COLO668 (cell line): ENCODE data around the gene KIF5B.
"Not testable (repeated sequence)": the region's sequence is repeated elsewhere in the genome, so short reads cannot be mapped to it uniquely, and the experiment has no call there.

Experiments
- DNase-seq: peaks from one replicate; lab custom pipeline; 2025; ENCODE audit not compliant: unreplicated experiment; lab: John Stamatoyannopoulos, UW

KIF5B gene

DNA sequence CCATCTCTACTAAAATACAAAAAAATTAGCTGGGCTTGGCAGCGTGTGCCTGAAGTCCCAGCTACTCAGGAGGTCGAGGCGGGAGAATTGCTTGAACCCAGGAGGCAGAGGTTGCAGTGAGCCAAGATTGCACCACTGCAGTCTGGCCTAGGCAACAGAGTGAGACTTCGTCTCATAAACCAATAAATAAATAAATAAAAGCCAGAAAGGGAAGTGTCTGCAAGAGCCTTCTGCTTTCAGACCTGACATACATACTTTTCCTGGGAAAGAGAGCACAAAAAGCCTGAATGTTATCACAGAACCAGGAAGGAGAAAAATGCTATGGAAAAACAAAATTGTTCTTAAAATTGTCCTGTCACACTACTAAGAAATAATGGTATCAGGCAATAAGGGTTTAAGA lies 4.1 kb upstream of the KIF5B start:
- DNase-seq: no peak

DNA sequence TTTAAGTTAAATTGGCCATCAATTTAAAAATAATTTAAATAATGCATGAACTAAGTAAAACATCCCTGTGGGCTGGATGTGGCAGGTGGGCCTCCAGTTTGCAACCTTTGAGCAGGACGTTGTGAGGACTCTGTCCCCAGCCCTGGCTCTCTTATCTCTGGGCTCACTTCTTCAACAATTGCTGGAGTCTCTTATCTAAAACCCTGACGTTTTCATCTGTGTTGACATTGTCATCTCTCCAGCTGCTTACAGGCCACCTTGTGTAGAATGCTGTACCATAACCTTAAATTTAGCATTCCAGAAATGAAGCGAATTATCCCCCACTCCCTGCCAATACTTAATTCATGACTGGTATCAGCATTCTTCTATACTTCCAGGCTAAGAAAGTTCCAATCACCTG lies 3.2 kb upstream of the KIF5B start:
- DNase-seq: no peak

DNA sequence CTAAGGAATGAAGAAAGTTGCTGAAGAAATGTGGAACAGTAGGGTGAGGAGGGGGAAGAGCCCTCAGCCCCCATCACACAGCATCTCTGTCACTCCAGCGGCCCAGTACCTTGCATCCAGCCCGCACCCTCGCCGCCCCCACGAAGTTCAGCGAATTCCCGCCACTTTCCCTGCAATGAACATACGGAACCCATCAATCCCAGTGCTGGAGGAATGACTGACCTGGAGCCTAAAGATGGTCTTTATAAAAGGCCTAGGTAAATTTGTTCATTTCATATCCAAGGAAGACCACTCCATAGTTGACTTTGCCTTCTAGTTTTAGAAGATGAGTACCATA lies 779 bp upstream of the KIF5B start:
- no peak for DNase-seq

DNA sequence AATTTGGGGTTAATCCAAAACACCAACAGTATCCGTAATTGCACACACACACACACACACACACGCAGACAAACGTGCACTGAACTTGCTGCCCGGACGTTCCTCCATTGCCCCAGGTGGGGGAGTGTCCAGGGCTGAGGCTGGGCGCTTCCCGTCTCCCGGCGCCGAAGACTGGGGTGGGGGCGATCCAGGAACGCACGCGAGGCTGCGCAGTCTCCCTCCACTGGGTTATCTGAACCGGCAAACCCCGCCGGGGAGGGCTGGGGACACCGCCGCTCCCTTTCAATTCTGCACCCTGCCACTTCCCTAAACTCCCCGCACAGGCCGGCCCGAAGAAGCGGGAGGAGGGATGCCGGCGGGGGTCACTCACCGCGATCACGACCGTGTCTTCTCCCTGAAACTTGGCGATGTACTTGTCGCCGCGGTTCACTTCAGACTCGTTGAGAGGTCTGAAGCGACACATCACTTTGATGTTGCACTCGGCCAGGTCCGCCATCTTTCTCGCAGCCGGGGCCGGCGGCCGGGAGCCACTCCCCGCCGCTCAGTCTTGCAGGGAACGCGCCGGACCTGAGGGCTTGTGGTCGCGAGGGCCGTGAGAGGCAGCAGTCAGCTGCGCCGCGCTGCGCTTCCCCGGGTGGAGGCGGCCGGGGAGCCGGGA lies 618 bp downstream of the KIF5B start:
- DNase-seq: peak; percentile 58

DNA sequence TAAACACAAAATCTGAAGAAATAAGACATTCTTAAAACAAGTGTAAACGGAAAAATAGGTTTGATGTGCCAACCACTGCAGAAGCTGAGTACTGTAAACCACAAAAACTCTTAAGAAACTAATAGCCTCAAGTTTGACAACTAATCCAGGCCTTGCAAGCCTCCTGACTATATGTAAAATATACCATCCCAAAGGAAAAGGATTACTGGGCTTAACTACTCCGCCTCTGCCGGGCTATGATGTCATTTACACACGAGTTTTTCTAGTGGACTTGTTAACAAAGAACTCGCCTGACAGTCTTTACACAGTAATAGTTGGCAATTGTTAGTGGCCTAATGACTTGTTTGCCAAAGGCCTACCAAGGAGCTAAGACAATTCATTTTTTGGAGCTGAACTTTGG lies 2.1 kb downstream of the KIF5B start:
- DNase-seq: peak; percentile 9

DNA sequence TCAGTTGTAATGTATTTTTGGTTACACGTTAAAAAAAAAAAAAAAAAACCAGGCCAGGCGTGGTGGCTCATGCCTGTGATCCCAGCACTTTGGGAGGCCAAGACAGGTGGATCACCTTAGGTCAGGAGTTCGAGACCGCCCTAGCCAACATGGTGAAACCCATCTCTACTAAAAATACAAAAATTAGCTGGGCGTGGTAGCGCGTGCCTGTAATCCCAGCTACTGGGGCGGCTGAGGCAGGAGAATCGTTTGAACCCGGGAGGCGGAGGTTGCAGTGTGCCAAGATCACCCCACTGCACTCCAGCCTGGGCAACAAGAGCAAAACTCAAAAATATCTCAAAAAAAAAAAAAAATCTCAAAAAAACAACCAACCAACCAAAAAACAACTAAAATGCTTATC lies 2.8 kb downstream of the KIF5B start:
- not testable (repeated sequence) for DNase-seq

DNA sequence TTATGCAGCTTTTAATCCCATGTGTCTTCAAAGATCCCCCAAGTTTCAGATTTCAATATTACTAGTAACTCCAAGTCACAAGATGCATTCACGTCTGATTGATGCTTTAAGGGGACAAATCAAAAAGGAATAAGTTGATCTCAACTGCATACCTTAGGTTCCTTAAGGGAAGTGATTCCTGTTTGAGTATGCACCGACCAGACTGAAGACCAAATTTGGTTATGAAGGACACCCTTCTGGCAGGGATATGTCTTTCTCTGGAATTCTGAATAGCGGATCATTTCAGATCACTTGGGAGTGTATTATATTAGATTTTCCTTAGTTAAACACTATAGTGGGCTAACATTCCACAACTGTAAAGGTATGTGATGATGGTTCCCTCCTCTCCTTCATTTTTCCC lies 4.3 kb downstream of the KIF5B start:
- DNase-seq: no peak

DNA sequence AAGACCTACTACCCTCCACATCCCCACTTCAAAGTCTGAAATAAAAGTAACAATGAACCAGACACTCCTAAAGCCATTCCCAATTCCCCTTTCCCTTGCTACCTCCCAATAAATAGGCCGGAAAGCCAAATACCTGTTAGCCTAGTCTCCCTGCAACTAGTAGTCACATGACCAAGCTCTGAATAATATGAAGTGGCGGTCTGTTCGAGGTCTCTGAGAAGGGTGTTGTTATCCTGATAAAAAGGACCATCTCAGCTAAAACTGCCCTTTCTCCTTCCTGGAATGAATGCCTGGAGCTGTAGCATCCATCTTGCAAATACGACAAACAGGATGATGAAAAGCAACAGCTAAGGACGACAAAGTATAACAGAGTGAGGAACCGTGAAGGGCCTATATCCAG lies 6.0 kb downstream of the KIF5B start:
- DNase-seq: no peak

DNA sequence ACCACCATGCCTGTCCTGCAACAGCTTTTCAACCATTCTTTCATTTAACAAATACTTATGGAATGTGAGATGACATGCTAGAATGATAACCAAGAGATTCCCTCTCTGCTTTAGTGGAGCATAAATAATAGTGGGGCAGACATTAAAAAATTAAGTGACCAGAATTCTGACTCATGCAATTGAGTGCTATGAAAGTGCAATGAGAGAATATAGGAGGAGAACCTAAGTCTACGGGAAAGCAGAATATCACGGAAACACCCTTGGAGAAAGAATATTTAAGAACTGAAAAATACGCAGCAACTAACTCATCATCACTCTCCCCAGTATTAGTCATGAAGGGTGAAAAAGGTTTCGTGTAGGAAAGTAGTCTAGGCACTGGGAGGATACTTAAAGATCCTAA lies 7.1 kb downstream of the KIF5B start:
- no peak for DNase-seq

DNA sequence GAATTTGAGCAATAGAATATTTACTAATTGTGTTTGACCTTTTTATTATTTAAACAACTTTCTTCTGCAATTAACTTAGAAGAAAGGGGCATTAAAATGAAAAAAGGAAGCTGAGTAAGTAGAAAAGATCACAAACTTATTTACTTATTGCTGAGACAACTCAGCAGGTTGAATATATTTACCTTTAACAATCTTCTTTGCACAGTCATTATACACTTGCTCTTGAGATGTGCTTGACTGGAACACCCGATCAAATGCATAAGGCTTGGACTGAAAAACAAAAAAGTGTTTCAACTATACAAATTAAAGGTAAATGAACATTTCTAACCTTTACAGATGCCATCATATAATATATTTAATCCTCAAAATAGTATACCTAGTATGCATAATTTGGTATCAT lies 7.9 kb downstream of the KIF5B start:
- DNase-seq: no peak

DNA sequence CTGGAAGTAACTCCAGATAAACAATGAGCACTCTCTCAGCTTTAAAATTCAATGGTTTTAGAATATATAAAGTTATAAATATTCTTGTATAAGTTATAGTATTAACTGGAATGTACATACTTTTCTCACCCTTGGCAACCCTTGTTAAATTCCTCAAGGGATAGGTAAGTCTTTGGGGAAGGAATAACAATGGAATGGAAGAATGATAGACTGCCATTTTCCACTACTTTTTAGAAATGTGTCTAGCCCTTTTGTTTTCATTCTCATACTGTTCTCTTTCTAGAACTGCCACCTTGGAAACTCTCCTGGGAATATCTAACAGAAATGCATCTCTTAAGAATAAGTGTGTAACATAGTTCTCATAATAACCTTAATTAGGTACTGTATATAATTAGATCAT lies 8.3 kb downstream of the KIF5B start:
- DNase-seq: no peak

DNA sequence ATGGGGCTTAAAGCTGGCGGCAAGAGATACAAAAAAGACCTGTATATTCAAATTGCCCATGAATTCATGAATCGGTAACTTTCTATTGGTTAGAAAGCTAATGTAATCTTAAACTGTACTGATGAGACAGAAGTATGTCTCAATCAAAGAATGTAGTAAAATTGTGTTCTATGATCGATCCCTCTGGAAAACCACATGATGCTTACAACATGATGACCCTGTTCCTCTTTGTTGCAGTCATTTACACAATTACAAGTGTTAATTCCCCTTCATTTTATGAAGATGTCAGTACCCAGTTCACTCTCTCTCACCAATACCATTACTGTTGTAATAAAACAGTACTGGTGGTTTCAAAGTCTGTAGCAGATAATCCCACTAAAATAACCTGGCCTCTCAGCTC lies 10.1 kb downstream of the KIF5B start:
- no peak for DNase-seq

DNA sequence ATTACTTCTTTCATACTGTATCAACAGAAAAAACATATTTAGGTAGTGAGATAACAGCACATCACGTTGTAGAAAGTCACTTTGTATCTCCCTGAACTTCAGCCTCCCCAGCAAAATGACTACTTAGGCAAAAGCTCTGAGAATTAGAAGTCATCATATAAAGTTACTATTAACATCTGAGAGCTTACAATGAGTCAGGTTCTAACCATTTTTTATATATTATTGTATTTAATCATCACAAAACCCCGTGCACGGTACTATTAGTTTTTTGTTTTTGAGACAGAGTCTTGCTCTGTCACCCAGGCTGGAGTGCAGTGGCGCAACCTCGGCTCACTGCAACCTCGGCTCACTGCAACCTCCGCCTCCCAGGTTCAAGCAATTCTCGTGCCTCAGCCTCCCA lies 13.5 kb downstream of the KIF5B start:
- DNase-seq: not testable (repeated sequence)

DNA sequence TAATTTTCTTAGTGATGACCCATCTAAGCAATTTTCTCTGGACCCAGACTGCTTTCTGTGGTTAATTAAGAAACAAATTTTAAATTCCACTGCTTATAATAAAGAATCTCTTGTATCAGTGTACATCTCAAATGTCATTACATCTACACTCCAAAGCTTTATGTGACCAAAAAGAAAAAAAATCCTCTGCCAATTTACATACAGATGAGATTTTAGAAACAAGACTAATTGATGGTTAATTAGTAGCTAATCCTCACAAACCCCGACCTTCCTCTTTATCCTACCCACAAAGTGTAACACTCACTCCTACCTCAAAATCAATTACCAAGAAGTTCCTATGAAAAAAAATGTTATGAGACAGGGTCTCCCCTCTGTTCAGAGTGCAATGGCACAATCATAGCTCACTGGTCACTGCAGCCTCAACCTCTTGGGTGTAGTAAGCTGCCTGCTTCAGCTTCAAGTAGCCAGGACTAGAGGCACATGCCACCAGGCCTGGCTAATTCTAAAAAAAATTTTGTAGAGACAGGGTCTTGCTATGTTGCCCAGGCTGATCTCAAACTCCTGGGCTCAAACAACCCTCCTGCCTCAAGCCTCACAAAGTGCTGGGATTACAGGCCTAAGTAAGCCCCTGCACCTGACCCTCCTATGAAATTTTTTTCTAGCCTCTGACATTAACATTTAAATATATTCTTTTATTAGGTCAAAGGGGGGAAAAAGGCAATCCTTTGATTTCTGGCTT lies 14.8 kb downstream of the KIF5B start:
- no peak for DNase-seq

DNA sequence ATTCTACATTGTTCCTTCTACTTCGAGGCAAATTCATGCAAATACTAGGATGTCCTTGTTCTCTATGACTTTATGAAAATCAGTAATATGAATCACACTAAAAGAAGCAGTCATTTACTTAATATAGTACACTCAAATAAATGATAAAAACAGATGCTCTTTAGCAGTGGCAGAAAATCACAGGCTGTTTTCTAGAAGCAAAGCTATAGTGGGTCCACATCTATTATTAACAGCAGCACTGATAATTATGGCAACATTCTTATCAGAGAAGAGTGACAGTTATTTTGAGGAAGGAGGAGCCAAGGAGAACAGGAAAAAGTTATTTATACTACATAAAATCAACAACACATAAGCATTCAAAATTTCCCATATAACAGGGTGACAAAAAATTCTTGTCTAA lies 16.5 kb downstream of the KIF5B start:
- no peak for DNase-seq

DNA sequence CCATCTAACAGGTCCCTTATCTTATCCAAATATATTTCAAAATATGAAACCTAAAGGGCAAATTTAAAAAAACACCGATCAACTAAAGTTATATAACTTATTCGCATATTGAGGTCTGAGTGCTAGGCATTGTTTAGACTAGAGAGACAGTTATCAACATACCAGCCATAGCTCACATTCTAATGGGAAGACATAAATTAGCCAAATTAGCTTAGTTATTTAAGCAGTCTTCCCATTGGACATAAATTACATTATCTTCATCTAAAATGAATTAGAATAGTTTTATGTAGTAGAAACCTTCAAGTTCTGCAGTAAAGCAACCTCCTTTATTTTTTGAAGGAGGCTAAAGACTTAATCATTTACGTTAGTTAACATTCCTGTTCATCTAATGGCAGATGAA lies 17.4 kb downstream of the KIF5B start:
- no peak for DNase-seq

DNA sequence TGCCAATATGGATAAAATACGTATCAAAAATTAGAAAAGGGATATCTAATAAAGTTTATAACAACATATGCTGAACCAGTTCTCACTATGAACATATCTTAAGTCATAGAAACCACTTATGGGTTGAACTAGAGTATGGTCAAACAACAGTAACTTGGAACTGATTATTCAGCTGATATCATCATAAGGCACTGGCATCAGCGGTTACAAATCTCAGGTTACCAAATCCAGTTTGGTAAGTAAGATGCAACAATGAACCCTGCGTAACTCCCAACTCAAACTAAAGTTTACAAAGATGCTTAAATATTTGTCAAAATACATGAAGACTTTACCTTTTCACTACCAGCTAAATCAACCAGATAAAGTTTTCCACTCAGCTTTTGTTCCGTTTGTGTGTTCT lies 19.3 kb downstream of the KIF5B start:
- DNase-seq: no peak

DNA sequence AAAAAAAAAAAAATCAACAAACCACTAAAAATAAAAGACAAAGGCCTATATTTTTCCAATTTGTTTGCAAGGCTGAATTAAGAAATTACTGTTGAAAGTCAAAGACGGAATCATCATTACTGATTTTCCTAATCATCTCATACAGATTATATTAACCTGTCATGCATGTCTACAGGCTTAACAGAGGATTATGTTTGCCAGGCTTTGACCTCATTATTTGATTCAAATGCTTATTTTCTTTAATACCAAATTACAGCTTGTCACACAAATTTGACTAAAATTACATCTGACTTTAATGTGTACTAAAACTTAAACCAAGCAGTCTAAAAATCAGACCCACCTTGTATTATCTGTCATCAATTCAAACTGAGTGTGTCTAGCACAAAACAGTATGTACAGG lies 21.2 kb downstream of the KIF5B start:
- no peak for DNase-seq

DNA sequence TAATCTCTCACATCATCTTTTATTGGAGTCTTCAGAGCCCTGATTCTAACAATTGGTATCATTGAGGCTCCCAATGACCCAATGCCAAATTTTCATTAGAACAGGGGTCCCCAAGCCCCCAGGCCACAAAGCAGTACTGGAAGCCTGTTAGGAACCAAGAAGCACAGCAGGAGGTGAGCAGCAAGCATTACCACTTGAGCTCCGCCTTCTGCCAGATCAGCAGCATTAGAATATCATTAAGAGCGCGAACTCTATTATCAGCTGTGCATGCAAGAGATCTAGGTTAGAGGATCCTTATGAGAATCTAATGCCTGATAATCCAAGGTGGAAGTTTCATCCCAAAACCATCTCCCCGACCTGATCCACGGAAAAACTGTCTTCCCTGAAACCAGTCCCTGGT lies 23.1 kb downstream of the KIF5B start:
- no peak for DNase-seq

DNA sequence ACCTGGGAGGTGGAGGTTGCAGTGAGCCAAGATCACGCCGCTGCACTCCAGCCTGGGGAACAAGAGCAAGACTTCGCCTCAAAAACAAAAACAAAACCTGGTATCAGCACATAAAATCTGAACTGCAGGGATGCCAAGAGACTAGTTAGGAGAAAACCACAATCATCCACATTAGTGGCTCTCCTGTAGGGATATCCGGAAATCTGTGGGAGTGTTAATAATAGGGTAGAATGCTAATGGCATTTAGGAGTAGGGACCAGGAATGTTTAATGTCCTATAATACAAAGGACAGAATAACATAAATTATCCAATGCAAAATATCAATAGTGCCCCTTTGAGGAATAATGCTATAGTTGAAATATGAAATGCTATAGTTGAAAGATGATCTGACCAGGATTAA lies 24.3 kb downstream of the KIF5B start:
- DNase-seq: no peak

DNA sequence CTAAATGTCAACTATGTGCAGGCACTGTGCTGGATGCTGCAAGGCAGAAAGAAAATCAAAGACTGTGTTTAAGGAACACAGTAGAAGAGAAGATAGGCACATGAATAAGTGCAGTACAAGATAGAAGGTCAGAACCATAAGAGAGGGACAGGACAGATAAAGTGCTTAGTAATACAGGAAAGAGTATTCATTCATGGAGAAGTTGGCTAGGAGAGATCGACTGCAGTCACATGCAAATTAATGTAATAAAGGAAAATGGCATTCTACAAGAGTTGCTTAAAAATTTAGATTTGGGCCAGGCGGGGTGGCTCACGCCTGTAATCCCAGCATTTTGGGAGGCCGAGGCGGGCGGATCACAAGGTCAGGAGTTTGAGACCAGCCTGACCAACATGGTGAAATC lies 24.8 kb downstream of the KIF5B start:
- no peak for DNase-seq

DNA sequence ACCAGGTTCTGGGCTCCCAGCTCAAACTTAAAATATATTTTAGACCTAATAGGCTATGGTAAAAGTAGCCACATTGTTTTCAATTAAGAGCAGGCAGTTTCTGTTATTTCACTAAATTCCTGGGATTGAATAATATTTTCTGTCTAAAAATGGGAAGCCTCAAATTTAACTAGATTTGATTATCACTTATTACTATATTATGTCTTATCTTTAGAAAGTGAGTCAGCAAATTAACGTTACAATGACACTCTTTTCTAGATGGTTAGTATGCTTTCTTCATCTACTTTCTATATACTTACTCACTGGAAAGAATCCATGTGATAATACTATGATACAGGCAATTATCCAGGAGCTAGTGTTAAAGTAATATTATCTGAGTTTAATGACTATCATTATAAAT lies 27.5 kb downstream of the KIF5B start:
- no peak for DNase-seq

DNA sequence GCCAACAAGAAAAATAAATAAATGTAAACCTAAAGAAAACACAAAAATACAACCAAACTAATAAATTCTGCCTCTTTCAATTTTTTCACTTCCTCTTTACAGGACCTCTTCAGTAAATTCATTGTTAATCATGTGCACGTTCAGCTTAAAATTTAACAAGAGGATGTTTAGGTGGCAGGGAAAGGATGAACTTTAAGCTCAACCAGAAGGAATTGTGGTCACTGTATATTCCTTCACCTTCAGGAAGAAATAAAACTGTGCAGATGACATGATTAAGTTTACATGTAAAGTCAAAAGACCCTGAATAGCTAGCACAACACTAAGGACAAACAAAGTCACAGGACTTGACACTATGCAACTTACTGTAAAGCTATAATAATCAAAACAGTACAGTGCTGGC lies 33.0 kb downstream of the KIF5B start:
- no peak for DNase-seq
